CD4-positive, alpha-beta T cell treated with Interferon alpha-2 for 1 hour (primary cell): ENCODE measurements around the gene CCT3.
A peak's percentile ranks its signal among the peaks of the same experiment; 100 is the strongest.
"Not testable (repeated sequence)": the region's sequence is repeated elsewhere in the genome, so short reads cannot be mapped to it uniquely, and the experiment has no call there.

ENCODE experiments used
- DNase-seq, 2 donors: peaks; one replicate each; pipeline ENCODE4 v3.0.0-alpha.2; 2020 to 2022

Gene CCT3

GRCh38 chr1:156368157-156368658 is 30.1 kb upstream of the CCT3 start:
- no peak for DNase-seq

GRCh38 chr1:156367383-156368156 is 29.5 kb upstream of the CCT3 start:
- DNase-seq, result no peak

- no peak for DNase-seq
Measured at GRCh38 chr1:156366378-156367166, 28.5 kb upstream of the CCT3 start.

GRCh38 chr1:156365754-156366153 is 27.7 kb upstream of the CCT3 start:
- DNase-seq, result no peak

- DNase-seq, result no peak
Measured at GRCh38 chr1:156360534-156360933, 22.4 kb upstream of the CCT3 start.

- DNase-seq, result no peak
Measured at GRCh38 chr1:156359973-156360372, 21.9 kb upstream of the CCT3 start.

DNA sequence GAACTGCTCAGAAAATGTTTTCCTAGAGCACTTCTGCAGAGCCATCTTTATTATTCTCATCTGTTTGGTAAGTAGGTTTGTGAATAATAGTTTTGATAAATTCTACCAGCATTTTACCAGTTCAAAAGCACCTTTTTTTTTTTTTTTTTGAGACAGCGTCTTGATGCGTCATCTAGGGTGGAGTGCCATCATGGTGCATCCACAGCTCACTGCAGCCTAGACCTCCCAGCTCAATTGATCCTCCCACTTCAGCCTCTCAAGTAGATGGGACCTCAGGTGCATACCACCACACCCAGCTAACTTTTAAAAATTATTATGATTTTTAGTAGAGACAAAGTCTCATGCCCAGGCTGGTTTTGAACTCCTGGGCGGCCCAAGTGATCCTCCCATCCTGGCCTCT is 21.2 kb upstream of the CCT3 start:
- DNase-seq, result no peak

- DNase-seq, result no peak
Measured at GRCh38 chr1:156358641-156359040, 20.5 kb upstream of the CCT3 start.

- no peak for DNase-seq
Measured at GRCh38 chr1:156357977-156358376, 19.9 kb upstream of the CCT3 start.

DNA sequence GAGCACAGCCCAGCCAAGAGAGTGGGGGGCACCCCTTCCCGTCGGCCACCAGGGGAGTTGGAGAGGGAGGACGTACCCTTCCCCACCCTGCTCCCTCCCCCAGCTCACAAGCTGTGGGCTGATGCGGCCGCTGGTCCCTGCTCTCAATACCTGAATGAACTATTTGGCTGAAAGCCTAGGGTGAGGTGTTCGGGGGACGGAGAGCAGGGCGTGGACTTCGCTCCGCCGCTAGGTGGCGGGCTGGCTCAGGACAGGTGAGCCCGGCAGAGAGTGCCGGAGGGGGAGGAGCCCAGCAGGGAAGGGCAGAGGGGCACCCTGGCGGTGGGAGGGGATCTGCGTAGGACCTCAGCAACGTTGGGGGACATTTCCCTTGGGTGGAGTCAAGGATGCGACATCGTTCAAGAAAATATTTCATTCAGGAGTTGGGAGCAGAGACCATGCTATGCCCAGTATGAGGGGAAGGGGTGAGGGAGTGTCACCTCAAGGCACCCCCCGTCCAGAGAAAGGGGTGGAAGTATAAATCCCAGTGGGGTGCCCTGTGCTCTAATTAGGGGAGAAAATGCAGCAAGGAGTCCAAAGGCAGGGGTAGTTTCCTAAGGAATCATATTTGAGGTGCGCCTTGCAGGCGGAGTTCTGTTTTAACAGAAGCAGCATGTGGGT is 18.9 kb upstream of the CCT3 start:
- peak; percentile 71 to 77 for DNase-seq

DNA sequence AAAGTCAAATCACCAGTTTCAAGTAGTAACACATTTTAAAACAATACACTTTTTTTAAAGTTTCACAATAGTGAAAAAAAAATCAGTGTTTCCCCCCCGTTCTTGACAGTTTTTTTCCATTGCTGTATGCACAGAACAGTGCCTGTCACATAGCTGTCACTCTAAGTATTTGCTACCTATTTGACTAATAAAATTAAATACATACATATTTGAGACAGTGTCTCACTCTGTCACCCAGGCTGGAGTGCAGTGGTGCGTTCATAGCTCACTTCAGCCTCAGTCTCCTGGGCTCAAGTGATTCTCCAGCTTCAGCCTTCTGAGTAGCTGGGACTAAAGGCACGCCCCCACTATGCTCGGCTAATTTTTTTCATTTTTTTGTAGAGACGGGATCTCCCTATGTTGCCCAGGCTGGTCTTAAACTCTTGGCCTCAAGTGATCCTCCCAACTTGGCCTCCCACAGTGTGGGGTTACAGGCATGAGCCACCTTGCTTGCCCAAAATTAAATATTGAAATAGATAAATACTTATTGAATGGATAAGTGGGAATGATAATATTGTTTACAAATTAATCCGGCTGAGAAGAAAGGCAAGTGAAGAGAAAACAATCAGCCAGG is 18.3 kb upstream of the CCT3 start:
- no peak for DNase-seq

DNA sequence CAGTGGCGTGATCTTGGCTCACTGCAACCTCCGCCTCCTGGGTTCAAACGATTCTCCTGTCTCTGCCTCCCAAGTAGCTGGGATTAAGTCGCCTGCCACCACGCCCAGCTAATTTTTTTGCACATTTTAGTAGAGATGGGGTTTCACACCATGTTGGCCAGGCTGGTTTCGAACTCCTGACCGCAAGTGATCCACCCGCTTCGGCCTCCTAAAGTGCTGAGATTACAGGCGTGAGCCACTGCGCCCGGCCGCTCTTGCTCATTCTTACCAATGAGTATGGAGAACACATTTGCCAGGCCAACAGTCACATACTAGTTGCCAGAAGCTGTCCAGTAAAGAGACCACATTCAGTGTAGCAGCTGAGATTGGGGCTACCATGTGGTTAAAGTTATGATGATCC is 14.4 kb upstream of the CCT3 start:
- not testable (repeated sequence) for DNase-seq

GRCh38 chr1:156347331-156347730 is 9.2 kb upstream of the CCT3 start:
- no peak for DNase-seq

DNA sequence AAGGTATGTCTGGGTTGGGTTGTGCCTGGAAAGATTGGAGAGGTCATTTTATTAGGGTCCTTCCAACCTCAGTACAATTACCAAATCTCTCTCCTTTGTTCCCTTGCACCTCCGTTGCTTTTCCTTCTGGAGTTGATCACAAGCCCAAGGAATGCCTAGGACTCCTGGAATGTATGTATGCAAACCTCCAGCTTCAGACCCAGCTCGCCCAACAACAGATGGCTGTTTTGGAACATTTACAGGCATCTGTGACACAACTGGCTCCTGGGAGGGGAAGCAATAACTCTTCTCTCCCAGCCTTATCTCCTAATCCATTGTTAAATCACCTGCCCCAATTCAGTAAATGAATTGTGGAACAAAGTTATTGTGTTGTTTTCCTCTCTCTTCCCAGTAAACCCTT is 8.5 kb upstream of the CCT3 start:
- no peak for DNase-seq

- DNase-seq, result not testable (repeated sequence)
Measured at GRCh38 chr1:156346035-156346434, 7.9 kb upstream of the CCT3 start.

- DNase-seq, result no peak
Measured at GRCh38 chr1:156344409-156344808, 6.3 kb upstream of the CCT3 start.

DNA sequence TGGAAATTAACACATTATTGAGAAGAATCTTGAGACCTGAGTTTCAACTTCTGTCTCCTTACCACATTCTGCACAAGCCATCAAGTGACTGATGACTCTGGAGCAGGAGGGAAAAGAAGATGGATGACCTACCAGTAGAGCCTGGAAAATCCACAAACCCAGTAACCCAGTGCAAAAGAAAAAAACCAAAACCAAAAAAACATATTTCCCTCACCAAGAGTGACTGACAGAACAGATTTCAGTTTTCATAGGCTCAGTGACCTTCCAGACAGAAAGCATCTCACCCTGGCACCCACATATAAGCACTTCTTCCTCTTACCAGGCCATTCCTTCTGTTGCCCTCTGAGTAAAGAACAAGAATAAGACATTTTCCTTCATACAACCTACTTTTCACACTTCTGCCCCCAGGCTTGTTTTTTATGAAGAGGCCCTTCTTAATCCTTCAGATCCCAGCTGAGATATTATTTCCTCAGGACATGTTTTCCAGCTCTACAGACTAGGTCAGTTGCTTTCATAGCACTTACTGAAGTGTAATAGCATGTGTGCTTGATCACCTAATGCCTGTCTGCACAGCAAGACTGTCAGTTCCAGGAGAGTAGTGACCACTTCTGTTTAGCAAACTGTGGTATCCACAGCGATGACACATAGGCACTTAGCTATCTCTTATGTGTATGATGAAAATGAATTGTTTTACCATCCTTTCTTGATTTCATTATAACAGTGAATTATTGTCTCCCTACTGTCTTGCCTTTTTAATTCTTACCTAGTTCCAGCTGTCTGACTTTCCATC is 4.3 kb upstream of the CCT3 start:
- no peak for DNase-seq

- no peak for DNase-seq
Measured at GRCh38 chr1:156337888-156338179, 258 bp downstream of the CCT3 start.

- DNase-seq, result no peak
Measured at GRCh38 chr1:156337052-156337887, 822 bp downstream of the CCT3 start.

- peak in 1 of 2 donors; percentile 11 for DNase-seq
Measured at GRCh38 chr1:156336242-156336641, 1.9 kb downstream of the CCT3 start.

DNA sequence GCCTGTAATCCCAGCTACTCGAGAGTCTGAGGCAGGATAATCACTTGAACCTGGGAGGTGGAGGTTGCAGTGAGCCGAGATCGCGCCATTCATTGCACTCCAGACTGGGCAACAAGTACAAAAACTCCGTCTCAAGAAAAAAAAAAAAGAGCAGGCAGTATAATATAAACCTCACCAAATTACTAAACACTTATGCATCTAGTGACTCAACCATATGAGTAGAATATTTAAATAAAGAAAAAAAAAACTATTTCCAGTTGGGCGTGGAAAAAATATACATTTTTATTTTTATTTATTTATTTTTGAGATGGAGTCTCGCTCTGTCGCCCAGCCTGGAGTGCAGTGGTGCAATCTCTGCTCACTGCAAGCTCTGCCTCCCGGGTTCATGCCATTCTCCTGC is 14.9 kb downstream of the CCT3 start:
- DNase-seq, result not testable (repeated sequence)

DNA sequence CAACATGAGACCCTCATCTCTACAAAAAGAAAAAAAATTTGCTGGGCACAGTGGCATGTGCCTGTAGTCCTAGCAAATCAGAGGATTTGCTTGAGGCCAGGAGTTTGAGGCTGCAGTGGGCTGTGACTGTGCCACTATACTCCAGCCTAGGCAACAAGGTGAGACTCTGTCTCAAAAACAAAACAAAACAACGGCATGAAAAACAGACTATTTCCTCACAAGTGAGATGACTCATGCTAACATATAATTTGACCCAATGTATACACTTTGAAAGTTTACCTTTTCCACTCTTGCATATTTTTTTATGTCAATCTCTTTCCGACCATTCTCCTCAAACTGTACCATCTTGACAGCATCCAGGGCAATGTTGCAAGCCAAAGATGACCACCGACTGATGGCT is 17.5 kb downstream of the CCT3 start:
- DNase-seq, result no peak
